Liver (tissue), 9 donors: ENCODE data around the gene SELENOS. TPM values are rescaled to one million over a fixed set of nuclear protein-coding genes. Genes with fewer than 3 reads are reported as not detected.

Experiments used
- DNase-seq: peaks from one replicate; pipeline ENCODE4 v3.0.0-alpha.2; 2017; ENCODE audit warnings: low spot score
- H3K27ac ChIP-seq, 2 donors: one replicate each; pipeline ENCODE4 v1.7.0; 2013; ENCODE audit warnings: inconsistent platforms in 2 of 2, low read length in 2 of 2, control low read depth in 1 of 2, low read depth in 1 of 2, mild to moderate bottlenecking in 1 of 2
- H3K27me3 ChIP-seq, 4 donors: one replicate each; pipeline versions ENCODE4 v1.6.1 to v1.7.0; 2013; ENCODE audit warnings: low read length in 3 of 4, inconsistent platforms in 1 of 4, mild to moderate bottlenecking in 1 of 4, moderate library complexity in 1 of 4; ENCODE audit not compliant: control insufficient read depth in 4 of 4, insufficient read depth in 4 of 4
- H3K36me3 ChIP-seq, 4 donors: one replicate each; pipeline versions ENCODE4 v1.6.1 to v1.7.0; 2013; ENCODE audit warnings: low read length in 3 of 4, mild to moderate bottlenecking in 3 of 4, low read depth in 1 of 4, moderate library complexity in 1 of 4; ENCODE audit not compliant: control insufficient read depth in 4 of 4, insufficient read depth in 3 of 4
- H3K4me1 ChIP-seq, 4 donors: one replicate each; pipeline versions ENCODE4 v1.6.1 to v1.7.0; 2013; ENCODE audit warnings: low read length in 3 of 4, mild to moderate bottlenecking in 3 of 4, moderate library complexity in 1 of 4; ENCODE audit not compliant: control insufficient read depth in 4 of 4, insufficient read depth in 4 of 4
- H3K4me3 ChIP-seq, 3 donors: one replicate each; pipeline versions ENCODE4 v1.6.1 to v1.7.0; 2013; ENCODE audit warnings: low read length in 3 of 3, control low read depth in 1 of 3, low read depth in 1 of 3, mild to moderate bottlenecking in 1 of 3
- H3K9ac ChIP-seq, 2 donors: one replicate each; pipeline ENCODE4 v1.7.0; 2013; ENCODE audit warnings: low read length in 2 of 2, mild to moderate bottlenecking in 2 of 2, moderate library complexity in 2 of 2, control low read depth in 1 of 2, low read depth in 1 of 2
- H3K9me3 ChIP-seq, 4 donors: one replicate each; pipeline versions ENCODE4 v1.6.1 to v1.7.0; 2013; ENCODE audit warnings: low read length in 3 of 4; ENCODE audit not compliant: control insufficient read depth in 4 of 4
- ATF3 ChIP-seq: IDR thresholded peaks from 2 replicates; pipeline ENCODE4 v1.6.1; 2016; ENCODE audit warnings: antibody characterized with exemption
- CTCF ChIP-seq: fragments of 150-350 bp; IDR thresholded peaks from 2 replicates; pipeline ENCODE4 v1.5.1; 2017; ENCODE audit warnings: improper control_type of control experiment, low read depth, low read length; ENCODE audit not compliant: missing input control
- EGR1 ChIP-seq, 2 donors: IDR thresholded peaks; 2 replicates each; pipeline ENCODE4 v1.6.1; 2016 to 2018; ENCODE audit warnings: antibody characterized with exemption in 2 of 2, low read depth in 2 of 2
- FOXA1 ChIP-seq: IDR thresholded peaks from 2 replicates; pipeline ENCODE4 v1.6.1; 2016; ENCODE audit warnings: antibody characterized with exemption
- FOXA2 ChIP-seq: IDR thresholded peaks from 2 replicates; pipeline ENCODE4 v1.6.1; 2016; ENCODE audit warnings: antibody characterized with exemption
- GABPA ChIP-seq, 2 donors: IDR thresholded peaks in 1 of 2; conservative IDR thresholded peaks in 1 of 2; 2 replicates each; pipeline ENCODE4 v1.6.1; 2016; ENCODE audit warnings: antibody characterized with exemption in 2 of 2, mild to moderate bottlenecking in 1 of 2, moderate library complexity in 1 of 2
- HNF4A ChIP-seq, 2 donors: conservative IDR thresholded peaks; 2 replicates each; pipeline ENCODE4 v1.6.1; 2016; ENCODE audit warnings: antibody characterized with exemption in 2 of 2, mild to moderate bottlenecking in 2 of 2
- HNF4G ChIP-seq: IDR thresholded peaks from 2 replicates; pipeline ENCODE4 v1.6.1; 2016; ENCODE audit warnings: antibody characterized with exemption
- JUND ChIP-seq, 2 donors: IDR thresholded peaks; 2 replicates each; pipeline ENCODE4 v1.6.1; 2016; ENCODE audit warnings: antibody characterized with exemption in 2 of 2
- MAX ChIP-seq: IDR thresholded peaks from 2 replicates; pipeline ENCODE4 v1.6.1; 2016; ENCODE audit warnings: antibody characterized with exemption
- NR2F2 ChIP-seq: IDR thresholded peaks from 2 replicates; pipeline ENCODE4 v1.6.1; 2016; ENCODE audit warnings: antibody characterized with exemption
- RAD21 ChIP-seq, 2 donors: IDR thresholded peaks; 2 replicates each; pipeline ENCODE4 v1.6.1; 2016; ENCODE audit warnings: antibody characterized with exemption in 2 of 2, mild to moderate bottlenecking in 2 of 2
- REST ChIP-seq: IDR thresholded peaks from 2 replicates; pipeline ENCODE4 v1.6.1; 2016; ENCODE audit warnings: antibody characterized with exemption, mild to moderate bottlenecking
- RXRA ChIP-seq, 2 donors: IDR thresholded peaks; 2 replicates each; pipeline ENCODE4 v1.6.1; 2017 to 2018; ENCODE audit warnings: antibody characterized with exemption in 2 of 2, mild to moderate bottlenecking in 1 of 2
- SP1 ChIP-seq: IDR thresholded peaks from 2 replicates; pipeline ENCODE4 v1.6.1; 2018; ENCODE audit warnings: antibody characterized with exemption, mild to moderate bottlenecking
- TAF1 ChIP-seq: conservative IDR thresholded peaks from 2 replicates; pipeline ENCODE4 v1.6.1; 2016; ENCODE audit warnings: antibody characterized with exemption, mild to moderate bottlenecking
- YY1 ChIP-seq: IDR thresholded peaks from 2 replicates; pipeline ENCODE4 v1.6.1; 2016; ENCODE audit warnings: antibody characterized with exemption, mild to moderate bottlenecking
- ZBTB33 ChIP-seq: IDR thresholded peaks from 2 replicates; pipeline ENCODE4 v1.6.1; 2016; ENCODE audit warnings: antibody characterized with exemption
- WGBS: extraction: QIAGEN DNeasy Blood & Tissue Kit; methylation state at CpG from one replicate; pipeline ENCODE4 v1.1.7; 2013; 5-methylcytosine and 5-hydroxymethylcytosine counted together
- polyA plus RNA-seq, 2 donors: library from polyadenylated mRNA; stranded (reverse) in 1 of 2; unstranded in 1 of 2; fragments of 200-250 nt in 1 of 2; fragments of >200 nt in 1 of 2; fragmentation: Nextera tagmentation in 1 of 2; extraction: Ambion mirVana in 1 of 2; gene quantifications; one replicate each; pipeline versions ENCODE4 v1.2.1 to v1.2.3, GENCODE V29; 2013 to 2015
- total RNA-seq, 2 donors: library from RNA; depleted of rRNA; stranded (reverse); fragments of >200 nt; gene quantifications; one replicate each; pipeline ENCODE4 v1.2.3, GENCODE V29; 2014
- donor health status: healthy.
- donor health status: healthy.
- donor health status: healthy.
- donor health status: healthy.
- donor health status: healthy.

SELENOS gene
- total and polyA plus RNA-seq, 4 donors = 25.8 to 71.1 (median 65.8) TPM

GRCh38 chr15:101310508-101310907, 33.2 kb upstream of the SELENOS start:
- DNase-seq = no peak
- H3K9ac ChIP-seq = no peak overlapping the region
- TF ChIP-seq HNF4G (no peak), GABPA (IDR thresholded peaks at IDR 0.05 in 1 of 2, conservative IDR thresholded peaks at IDR 0.05 in 1 of 2) (no peak), SP1 (no peak), NR2F2 (no peak), TAF1 (no peak), RAD21 (IDR thresholded peaks at IDR 0.05) (no peak), FOXA2 (no peak), HNF4A (conservative IDR thresholded peaks at IDR 0.05) (no peak), CTCF (no peak), EGR1 (IDR thresholded peaks at IDR 0.05; ENCODE audit: low read depth in 2 of 2) (no peak), MAX (no peak), ZBTB33 (no peak), FOXA1 (no peak), REST (no peak), JUND (IDR thresholded peaks at IDR 0.05) (no peak), YY1 (no peak), RXRA (IDR thresholded peaks at IDR 0.05) (no peak), ATF3 (no peak)
- H3K36me3 ChIP-seq = peaks cover 12 to 53% (median 22%) of the 10 kb centered on the region in 4 donors
- no peak overlapping the region for H3K27ac ChIP-seq
- whole genome bisulfite sequencing = 97% methylated on average over 7 of the region's 7 CpGs
- no peaks in the 10 kb centered on the region for H3K4me1 ChIP-seq
- no peak overlapping the region for H3K4me3 ChIP-seq
- H3K9me3 ChIP-seq = no peaks in the 10 kb centered on the region
- H3K27me3 ChIP-seq = no peaks in the 10 kb centered on the region

GRCh38 chr15:101310161-101310480, 32.8 kb upstream of the SELENOS start:
- Histone ChIP-seq H3K27ac (no peak overlapping the region), H3K4me3 (no peak overlapping the region), H3K9ac (no peak overlapping the region), H3K9me3 (no peaks in the 10 kb centered on the region), H3K36me3 (peaks cover 9 to 50% (median 19%) of the 10 kb centered on the region in 4 donors), H3K27me3 (no peaks in the 10 kb centered on the region), H3K4me1 (no peaks in the 10 kb centered on the region)
- DNase-seq = no peak
- TF ChIP-seq FOXA1 (no peak), TAF1 (no peak), ATF3 (no peak), REST (no peak), JUND (IDR thresholded peaks at IDR 0.05) (no peak), GABPA (IDR thresholded peaks at IDR 0.05 in 1 of 2, conservative IDR thresholded peaks at IDR 0.05 in 1 of 2) (no peak), RAD21 (IDR thresholded peaks at IDR 0.05) (no peak)
- 92% methylated on average over 7 of the region's 7 CpGs for WGBS
